Stomach (tissue), 4 donors: Measurements from ENCODE around the gene OCA2.

ENCODE experiments used
- EP300 ChIP-seq: sonication (generic); formaldehyde crosslinking; IDR thresholded peaks from one replicate; pipeline ENCODE4 v1.6.1; 2017; ENCODE audit warnings: antibody characterized with exemption
- POLR2A ChIP-seq, 4 donors: fragments of 450-650 bp; IDR thresholded peaks; one replicate each; pipeline ENCODE4 v1.6.1; 2016; ENCODE audit warnings: antibody characterized with exemption in 4 of 4, control low read depth in 2 of 4, mild to moderate bottlenecking in 1 of 4, moderate library complexity in 1 of 4
- TF ChIP-seq, protein P1 (sequence below), 7 experiments: fragments of 450-650 bp in 4 of 7; fragments of 200-600 bp in 3 of 7; sonication (generic) in 3 of 7; IDR thresholded peaks; one replicate each; pipeline ENCODE4 v1.5.1; 2016 to 2019; ENCODE audit warnings: antibody characterized with exemption in 7 of 7, control low read depth in 2 of 7, mild to moderate bottlenecking in 1 of 7

GRCh38 chr15:27965546-27965945 is 133.6 kb downstream of the OCA2 start:
- TF ChIP-seq POLR2A (IDR thresholded peaks at IDR 0.05) (no peak), EP300 (no peak)
- TF ChIP-seq, protein P1, sequence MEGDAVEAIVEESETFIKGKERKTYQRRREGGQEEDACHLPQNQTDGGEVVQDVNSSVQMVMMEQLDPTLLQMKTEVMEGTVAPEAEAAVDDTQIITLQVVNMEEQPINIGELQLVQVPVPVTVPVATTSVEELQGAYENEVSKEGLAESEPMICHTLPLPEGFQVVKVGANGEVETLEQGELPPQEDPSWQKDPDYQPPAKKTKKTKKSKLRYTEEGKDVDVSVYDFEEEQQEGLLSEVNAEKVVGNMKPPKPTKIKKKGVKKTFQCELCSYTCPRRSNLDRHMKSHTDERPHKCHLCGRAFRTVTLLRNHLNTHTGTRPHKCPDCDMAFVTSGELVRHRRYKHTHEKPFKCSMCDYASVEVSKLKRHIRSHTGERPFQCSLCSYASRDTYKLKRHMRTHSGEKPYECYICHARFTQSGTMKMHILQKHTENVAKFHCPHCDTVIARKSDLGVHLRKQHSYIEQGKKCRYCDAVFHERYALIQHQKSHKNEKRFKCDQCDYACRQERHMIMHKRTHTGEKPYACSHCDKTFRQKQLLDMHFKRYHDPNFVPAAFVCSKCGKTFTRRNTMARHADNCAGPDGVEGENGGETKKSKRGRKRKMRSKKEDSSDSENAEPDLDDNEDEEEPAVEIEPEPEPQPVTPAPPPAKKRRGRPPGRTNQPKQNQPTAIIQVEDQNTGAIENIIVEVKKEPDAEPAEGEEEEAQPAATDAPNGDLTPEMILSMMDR (IDR thresholded peaks at IDR 0.05): no peak
